Islet of Langerhans (tissue), 1 donor: Measurements from ENCODE around the gene GALNT16.

Experiments
- FAIRE-seq: peaks from one replicate; lab custom pipeline; 2011; peaks lifted over from hg19 to GRCh38; lab: Jason Lieb, UNC

GALNT16 gene

DNA sequence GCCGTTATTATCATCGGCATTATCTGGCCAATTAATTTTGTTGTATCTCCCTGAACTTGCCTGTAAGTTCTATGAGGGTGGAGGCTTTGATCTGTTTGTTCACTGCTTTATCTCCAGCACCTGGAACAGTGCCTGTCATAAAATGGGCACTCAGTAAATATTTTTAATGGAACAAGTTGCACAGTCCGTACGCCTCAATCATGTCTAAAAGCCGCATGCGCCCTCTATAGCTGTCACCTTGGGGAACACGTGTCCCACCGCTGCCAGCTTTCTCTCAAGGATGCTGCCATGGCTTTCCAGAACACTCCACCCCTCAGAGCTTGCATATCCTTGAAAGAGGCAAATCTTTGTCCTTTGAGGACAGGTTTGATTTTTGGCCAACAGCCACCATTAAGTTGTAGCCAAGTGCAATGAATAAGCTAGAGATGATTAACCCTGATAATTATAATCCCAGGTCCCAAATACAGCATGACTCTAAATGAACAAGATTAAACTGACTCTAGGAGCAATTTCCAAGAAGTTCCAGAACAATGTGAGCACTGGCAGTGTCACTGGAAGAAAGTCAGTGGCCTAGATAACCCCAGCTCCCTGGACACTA lies 83.1 kb downstream of the GALNT16 start:
- FAIRE-seq: no peak

- FAIRE-seq: no peak
Observed at GRCh38 chr14:69344171-69344570, 84.2 kb downstream of the GALNT16 start.

- FAIRE-seq: no peak
Observed at GRCh38 chr14:69345402-69345801, 85.4 kb downstream of the GALNT16 start.

DNA sequence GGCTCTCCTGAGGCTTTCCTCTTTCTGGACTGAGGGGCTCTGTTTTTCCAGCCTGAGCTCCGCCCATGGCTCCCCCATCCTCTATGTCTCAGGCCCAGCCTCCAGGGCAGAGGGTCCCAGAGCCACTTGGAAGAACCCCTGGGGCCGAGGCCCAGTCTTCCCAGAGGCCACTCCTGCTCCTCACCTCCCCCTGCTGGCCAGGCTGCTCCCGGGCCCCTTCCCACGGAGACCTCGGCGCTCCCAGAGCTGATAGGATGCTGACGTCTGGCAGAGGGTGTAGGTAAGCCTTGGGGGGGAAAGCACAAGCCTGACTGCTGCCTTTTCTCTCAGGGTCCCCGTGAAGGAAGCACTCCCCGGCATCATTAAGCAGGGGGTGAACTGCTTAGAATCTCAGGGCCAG lies 86.8 kb downstream of the GALNT16 start:
- no peak for FAIRE-seq

GRCh38 chr14:69349091-69349777 lies 89.3 kb downstream of the GALNT16 start:
- FAIRE-seq: no peak

- FAIRE-seq: no peak
Observed at GRCh38 chr14:69350892-69351291, 90.9 kb downstream of the GALNT16 start.

DNA sequence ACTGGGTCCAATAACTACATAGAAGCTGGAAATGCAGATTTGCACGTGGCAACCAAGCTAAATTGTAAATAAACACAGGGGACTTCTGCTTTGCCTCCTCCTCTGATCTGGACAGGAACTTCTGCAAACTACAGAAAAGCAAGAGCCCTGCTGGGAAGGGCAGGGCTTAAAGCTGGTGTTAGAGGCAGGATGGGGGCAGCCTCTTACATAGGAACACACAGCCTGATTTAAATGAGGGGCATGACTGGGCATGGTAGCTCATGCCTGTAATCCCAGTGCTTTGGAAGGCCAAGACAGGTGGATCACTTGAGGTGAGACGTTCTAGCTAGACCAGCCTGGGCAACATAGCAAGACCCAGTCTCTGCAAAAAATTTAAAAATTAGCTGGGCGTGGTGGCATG lies 91.4 kb downstream of the GALNT16 start:
- FAIRE-seq: no peak

DNA sequence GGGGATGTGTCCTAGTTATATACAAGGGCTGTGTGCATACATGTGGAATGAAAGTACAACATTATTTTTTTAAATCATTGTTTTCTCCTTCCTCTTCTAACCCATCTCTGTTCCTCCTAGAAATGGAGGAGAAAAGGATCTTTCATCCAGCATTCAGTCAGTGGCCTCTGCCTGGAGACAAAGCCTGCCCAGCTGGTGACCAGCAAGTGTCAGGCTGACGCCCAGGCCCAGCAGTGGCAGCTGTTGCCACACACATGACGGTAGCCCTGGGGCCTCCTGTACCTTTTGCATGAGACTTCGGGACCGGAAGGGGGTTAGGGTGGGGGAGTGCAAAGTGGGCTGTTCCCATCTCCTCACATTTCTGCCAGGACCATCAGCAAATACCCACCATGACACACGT lies 92.0 kb downstream of the GALNT16 start:
- FAIRE-seq: no peak

GRCh38 chr14:69353168-69353567 lies 93.2 kb downstream of the GALNT16 start:
- no peak for FAIRE-seq

DNA sequence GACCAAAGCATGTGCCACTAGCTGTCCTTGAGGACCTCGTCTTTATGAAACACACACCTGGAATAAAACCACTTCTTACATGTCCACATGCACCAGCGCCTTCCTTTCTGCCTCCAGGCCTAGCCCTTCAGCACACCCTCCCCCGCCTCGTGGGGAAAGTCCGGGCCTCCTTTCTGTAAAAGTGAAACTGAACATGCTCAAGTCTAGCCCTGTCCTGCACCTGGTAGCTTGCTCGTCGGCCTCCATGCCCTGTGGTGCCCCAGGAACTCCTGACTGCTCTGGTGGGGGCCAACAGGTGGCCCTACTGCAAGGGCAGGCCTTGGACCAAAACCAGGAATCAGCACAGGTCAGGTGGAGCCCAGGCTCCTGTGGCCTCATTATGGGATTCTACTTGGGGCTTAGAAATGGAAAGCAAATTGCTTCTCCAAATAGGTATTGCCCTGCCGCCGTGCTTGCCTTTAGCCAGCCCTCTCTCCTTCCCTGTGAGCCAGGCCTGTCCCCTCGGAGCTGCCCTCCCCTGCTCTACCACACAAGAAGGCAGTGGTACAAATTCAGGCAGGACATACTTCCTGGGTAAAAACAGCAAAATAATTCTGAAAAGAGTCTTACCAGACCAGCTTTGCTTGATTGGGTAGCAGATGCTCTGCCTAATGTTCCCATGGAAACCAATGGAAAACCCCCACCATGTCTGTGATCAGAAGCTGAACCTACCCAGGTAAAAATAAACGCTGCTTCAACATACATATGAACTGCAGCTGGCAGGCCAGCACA lies 94.6 kb downstream of the GALNT16 start:
- no peak for FAIRE-seq

DNA sequence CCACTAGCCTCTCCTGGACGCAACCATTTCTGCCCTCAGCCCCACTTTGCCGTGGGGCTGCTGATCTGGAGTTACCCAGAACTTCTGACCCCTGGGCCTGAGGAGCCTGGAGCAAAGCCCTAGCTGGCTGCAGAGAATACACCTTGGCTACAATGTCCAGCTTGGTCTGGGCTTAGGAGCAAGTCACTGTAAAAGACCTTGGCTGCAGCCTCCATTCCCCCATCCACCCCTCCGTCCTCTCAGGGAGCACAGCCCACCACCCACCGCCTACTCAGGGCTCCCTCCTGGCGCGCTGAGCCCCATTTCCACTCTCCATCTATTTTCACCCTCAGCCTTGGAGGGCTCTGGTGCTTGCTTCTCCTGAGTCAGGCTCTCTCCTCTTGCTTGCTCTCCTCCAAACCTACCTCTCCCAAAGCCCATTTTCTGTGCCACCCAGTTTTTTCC lies 95.2 kb downstream of the GALNT16 start:
- FAIRE-seq: no peak

DNA sequence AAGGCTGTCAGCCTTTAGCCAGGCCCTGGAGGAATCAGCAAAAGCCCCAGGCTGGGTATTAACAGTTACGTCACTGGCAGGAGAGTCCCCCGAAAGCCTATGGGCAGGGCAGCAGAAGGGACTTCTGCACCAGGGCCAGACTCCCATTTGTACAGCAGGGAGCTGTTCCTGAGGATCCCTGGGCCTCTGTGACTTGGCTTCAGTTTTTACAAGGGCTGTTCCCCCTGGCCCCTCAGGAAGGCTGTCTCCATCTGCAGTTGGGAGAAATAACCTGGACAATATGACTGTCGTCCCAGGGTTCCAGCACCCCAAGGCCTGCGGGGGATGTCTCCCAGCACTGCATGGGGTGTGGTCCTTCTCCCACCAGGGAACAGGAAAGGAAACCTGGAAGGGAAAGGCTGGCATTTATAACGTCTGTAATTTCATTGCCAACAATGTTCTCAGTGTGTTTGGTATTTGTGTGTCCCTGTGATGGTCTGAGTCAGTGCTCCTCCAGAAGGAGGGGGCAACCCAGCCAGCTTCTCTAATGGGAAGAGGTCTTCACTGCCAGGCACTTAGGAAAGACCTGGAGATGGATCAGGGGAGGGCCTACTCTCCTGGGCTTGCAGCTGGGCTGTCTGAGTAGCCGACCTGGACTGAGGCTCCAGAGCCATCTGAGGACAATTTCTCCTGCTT lies 95.8 kb downstream of the GALNT16 start:
- FAIRE-seq: no peak

DNA sequence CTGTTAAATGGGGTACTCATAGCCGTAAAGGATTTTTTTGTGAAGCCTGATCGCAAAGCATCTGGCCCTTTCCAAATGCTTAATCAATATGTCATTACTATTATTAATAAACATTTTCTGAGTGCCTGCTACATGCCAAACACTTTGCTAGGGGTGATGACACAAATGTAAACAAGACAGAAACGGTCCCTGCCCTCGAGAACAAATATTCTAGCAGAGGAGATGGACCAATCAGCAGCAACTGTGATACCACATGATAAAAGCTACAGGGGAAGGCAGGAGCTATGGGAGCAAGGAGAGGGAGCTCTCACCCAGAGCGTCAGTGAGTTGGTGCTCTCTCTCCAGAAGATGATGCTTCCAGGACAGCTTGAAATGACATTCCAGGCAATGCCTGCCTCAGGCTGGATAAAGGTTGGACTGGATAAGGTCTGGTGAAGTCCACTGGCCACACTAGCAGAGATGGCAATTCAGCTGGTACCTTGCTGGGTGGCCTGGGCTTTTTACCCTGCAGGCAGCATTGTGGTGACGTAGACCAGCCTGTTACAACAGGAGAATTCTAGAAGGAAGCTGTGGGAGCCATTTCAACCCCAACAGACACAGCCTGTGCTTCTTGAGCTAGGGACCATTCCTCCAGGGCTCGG lies 97.1 kb downstream of the GALNT16 start:
- no peak for FAIRE-seq

- no peak for FAIRE-seq
Observed at GRCh38 chr14:69357544-69358200, 97.7 kb downstream of the GALNT16 start.

DNA sequence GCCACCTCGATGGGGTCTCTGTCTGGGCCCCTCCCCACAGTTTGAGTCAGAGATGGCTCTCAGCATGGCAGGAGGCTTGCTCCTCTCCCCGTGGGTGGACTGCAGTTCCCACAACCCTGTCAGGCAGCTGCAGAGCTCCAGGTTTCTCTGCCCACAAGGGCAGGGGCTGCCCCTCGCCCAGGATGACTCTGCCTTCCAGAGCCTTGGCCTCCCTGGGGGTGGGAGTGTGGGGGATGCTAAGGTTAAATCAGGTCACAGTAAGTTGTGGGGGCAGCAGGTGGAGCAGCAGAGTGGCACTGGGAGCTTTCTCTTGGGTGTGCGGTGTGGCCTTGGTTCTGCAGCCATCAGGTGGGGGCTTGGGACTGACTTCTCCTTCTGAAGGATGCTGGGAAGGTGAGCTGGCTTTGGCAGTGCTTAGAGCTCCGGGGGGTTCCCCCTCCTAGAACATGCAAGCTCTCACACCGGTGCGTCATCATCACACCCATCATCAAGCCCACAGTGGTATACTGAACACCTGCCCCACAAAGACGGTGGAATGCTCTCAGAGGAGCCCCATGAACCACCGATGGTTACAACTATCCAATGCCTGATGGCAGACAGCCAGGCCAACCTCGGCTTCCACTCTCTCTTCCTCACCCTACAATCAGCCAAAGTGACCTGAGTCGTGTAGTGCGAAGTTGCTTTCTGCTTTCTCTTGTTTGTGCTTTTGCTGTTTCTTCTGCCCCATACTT lies 98.4 kb downstream of the GALNT16 start:
- FAIRE-seq: no peak

GRCh38 chr14:69358966-69359365 lies 99.0 kb downstream of the GALNT16 start:
- FAIRE-seq: no peak

DNA sequence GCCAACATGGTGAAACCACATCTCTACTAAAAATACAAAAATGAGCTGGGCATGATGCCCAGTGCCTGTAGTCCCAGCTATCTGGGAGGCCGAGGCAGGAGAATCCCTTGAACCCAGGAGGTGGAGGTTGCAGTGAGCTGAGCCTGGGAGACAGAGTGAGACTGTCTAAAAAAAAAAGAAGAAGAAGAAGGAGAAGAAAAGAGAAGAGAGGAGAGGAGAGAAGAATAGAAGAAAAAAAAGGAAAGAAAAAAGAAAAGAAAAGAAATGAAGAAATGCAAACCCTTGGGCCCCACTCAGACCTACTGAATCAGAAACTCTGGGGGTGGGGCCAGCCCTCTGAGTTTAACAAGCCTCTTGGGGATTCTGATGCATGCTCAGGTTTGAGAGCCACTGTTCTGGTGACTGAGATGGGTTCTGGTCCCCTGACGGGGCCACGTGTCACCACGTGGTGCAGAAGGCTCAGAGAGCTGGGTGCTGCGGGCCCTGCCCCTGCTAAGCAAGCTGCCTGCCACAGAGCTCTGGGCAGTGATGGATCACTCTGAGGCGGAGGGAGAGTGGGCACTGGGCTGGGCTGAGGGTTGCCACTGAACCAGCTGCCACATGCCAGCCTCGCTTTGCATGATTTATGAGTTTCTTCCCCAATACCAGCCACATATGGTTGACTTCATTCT lies 100.6 kb downstream of the GALNT16 start:
- no peak for FAIRE-seq

DNA sequence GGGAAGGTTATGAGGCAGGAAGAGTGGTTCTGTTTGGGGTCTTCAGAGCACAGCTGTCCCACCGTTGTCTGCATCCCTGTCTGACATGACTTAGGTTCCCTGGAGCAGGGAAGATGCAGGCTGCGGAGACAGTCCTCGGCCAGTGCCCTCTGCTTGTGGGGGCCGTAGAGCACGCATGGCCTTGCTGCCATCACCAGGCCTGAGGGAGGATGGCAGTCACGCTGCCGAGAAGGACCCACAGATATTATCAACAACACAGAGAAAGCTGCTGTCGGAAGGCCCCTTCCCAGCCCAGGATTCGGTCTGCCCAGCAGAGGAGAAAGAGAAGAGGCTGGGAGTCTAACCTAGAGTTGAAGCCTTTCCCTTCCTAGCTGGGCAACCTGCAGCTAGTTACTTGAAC lies 103.1 kb downstream of the GALNT16 start:
- no peak for FAIRE-seq

GRCh38 chr14:69363964-69364363 lies 104.0 kb downstream of the GALNT16 start:
- no peak for FAIRE-seq

DNA sequence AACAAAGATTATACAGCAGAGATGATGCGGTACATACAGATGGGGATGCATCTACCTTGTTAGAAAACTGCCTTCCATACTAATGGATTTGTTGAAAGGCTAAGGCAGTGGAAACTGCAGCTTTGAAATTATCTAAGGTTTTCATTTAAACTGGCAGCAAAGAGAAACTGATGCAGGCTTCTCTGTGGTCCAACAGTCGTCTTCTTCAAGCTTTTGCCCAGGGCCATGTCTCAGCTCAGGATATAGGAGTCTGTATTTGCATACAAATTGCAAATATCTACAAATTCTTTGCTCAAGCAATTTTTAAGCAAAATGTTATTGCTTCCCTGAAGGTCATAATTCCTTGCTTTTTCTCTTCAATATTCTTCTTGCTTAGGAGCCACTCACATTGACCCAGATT lies 104.4 kb downstream of the GALNT16 start:
- no peak for FAIRE-seq

- FAIRE-seq: no peak
Observed at GRCh38 chr14:69366069-69366468, 106.1 kb downstream of the GALNT16 start.
